ENCODE results near the gene NRG4.

DNA sequence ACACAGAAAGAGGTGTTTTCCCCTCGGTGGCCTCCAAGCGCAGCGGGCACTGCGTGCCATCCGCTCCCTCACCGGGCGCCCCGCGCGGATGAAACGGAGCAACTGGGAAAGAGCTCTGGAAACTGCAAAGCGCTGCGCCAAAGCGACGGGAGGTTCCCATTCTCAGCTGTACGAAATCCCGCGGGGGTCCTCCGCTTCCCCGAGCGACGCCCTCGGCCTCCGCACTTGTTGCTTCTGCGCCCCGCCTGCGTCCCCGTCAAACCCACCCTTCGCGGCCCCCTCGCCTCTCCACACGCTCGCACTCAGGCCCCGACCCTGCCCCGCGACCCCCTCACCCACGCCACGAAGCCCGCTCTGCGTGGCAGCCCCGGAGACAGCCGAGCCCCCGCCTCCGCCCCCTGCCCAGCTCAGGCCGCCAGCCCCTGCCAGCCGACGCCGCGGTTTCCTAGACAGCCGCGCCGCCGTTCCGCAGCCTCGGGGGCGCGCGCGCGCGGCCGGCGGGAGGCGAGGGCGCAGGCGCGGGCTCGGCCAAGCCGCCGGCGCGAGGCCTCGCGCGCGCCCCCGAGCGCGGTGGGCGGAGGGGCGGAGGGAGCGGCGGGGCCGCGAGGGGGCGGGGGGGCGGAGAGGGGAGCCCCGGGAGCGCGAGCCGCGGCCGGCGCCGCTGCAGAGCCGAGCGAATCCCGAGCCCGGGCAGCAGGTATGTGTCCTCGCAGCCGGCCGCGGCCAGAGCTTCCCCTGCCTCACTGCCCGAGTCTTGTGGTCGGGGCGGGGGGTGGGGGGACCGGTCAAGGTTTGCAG, 47.3 kb upstream of the NRG4 start, which contains the start of gene TMEM266:
- peak; percentile 50 for TF ChIP-seq EZH2 (IDR thresholded peaks at IDR 0.05; ENCODE audit: insufficient read depth, low read length)
- TF ChIP-seq, protein P1, sequence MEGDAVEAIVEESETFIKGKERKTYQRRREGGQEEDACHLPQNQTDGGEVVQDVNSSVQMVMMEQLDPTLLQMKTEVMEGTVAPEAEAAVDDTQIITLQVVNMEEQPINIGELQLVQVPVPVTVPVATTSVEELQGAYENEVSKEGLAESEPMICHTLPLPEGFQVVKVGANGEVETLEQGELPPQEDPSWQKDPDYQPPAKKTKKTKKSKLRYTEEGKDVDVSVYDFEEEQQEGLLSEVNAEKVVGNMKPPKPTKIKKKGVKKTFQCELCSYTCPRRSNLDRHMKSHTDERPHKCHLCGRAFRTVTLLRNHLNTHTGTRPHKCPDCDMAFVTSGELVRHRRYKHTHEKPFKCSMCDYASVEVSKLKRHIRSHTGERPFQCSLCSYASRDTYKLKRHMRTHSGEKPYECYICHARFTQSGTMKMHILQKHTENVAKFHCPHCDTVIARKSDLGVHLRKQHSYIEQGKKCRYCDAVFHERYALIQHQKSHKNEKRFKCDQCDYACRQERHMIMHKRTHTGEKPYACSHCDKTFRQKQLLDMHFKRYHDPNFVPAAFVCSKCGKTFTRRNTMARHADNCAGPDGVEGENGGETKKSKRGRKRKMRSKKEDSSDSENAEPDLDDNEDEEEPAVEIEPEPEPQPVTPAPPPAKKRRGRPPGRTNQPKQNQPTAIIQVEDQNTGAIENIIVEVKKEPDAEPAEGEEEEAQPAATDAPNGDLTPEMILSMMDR (IDR thresholded peaks at IDR 0.05; ENCODE audit: insufficient read depth, low read depth, low read length) = no peak
